ENCODE results near the gene KCNE1.

GRCh38 chr21:34558166-34558565, 46.2 kb upstream of the KCNE1 start:
- no peak for TF ChIP-seq CTCF (IDR thresholded peaks at IDR 0.05)
- TF ChIP-seq POLR2A (IDR thresholded peaks at IDR 0.05) = no peak
